ENCODE measurements around the gene SP140. TPM values are rescaled to one million over a fixed set of nuclear protein-coding genes. Genes with fewer than 3 reads are reported as not detected.

SP140 gene
- total and polyA plus RNA-seq, 2 of the 8 experiments (the other 6 are each of a cell fraction or from before 2014, with no cell fraction given): 0.23 to 1.3 TPM

DNA sequence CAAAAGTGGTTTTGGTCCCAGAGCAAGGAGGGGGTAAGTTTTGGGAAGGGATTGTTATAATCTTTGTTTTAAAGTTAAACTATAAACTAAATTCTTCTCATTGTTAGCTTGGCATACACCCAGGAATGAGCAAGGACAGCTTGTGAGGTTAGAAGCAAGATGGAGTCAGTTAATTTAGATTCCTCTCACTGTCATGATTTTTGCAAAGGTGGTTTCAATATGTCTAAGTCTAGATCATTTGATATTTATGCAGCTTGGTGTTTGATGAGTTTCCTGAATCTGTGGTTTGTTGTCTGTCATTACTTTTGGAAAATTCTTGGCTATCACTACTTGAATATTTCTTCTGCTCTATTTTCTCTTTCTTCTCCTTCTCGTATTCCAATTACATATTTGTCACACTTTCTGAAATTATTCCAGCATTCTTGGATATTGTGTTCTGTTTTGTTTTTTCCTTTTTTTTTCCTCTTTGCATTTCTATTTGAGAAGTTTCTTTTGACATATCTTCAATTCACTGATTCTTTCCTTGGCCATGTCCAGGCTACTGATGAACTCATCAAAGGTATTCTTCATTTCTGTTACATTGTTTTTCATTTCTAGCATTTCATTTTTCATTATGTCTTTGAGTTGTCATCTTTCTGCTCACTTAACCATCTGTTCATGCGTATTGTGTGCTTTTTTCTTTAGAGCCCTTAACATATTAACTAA is 5.1 kb downstream of the SP140 start:
- H3K56ac ChIP-seq (replicated peaks; ENCODE audit: insufficient read length, low read depth, low read length): no peak overlapping the region
- no peak overlapping the region for H4K5ac ChIP-seq (ENCODE audit: insufficient read length, low read depth, low read length)
- no peak overlapping the region for H2BK15ac ChIP-seq (ENCODE audit: low read length)
- ChIA-PET CTCF (ENCODE audit: partially characterized antibody) (interaction anchor here (0.9 kb wide), 1 partner anchor 68 kb away, joined by 3 read pairs; no protein-coding TSS in a partner anchor), POLR2A (ENCODE audit: partially characterized antibody) (no interaction called here)
- H3K79me2 ChIP-seq (ENCODE audit: control insufficient read depth in 1 of 2, insufficient read depth in 2 of 2, low read length in 2 of 2): no peaks in the 10 kb centered on the region
- 90% methylated on average over 2 of the region's 2 CpGs; no CpG with 5 or more reads in 1 of the 2 experiments for WGBS, 2 experiments (ENCODE audit: extremely low coverage in 1 of 2, insufficient coverage in 1 of 2, insufficient read length in 1 of 2, insufficient replicate concordance in 2 of 2, low coverage in 1 of 2, low lambda C conversion rate in 2 of 2, missing lambda C conversion rate in 1 of 2)
- H3K27me3 ChIP-seq (replicated peaks in 1 of 4; ENCODE audit: control insufficient read depth in 3 of 4, extremely low read depth in 1 of 4, insufficient read depth in 3 of 4, low read length in 3 of 4): no peaks in the 10 kb centered on the region
- H2BK120ac ChIP-seq (replicated peaks; ENCODE audit: low read depth, low read length): no peak overlapping the region
- H4K91ac ChIP-seq (replicated peaks; ENCODE audit: insufficient read length, low read length): no peak overlapping the region
- no peaks in the 10 kb centered on the region for H3K23me2 ChIP-seq (ENCODE audit: low read depth, low read length)
- no peak for FAIRE-seq
- no peak overlapping the region for H3K14ac ChIP-seq (ENCODE audit: insufficient read length)
- no peaks in the 10 kb centered on the region; a peak in 1 of 4 replicates for H3K9me3 ChIP-seq (ENCODE audit: insufficient read depth in 2 of 2, low read depth in 1 of 2, low read length in 1 of 2)
- no peak overlapping the region for H3K4ac ChIP-seq (replicated peaks; ENCODE audit: insufficient read length, low read depth, low read length)
- no peak overlapping the region for H2BK20ac ChIP-seq (ENCODE audit: low read length)
- H3K4me2 ChIP-seq (ENCODE audit: insufficient read depth in 1 of 2, low read depth in 2 of 2, low read length in 2 of 2): no peak overlapping the region
- H2BK12ac ChIP-seq (ENCODE audit: low read depth, low read length): no peak overlapping the region
- no peak overlapping the region for H4K8ac ChIP-seq (ENCODE audit: extremely low read depth, insufficient read depth, low read length)
- H3K9ac ChIP-seq (replicated peaks in 1 of 4; ENCODE audit: extremely low read depth in 1 of 4, low read depth in 3 of 4, low read length in 3 of 4): no peak overlapping the region
- no peak overlapping the region for H3K4me3 ChIP-seq (ENCODE audit: extremely low read depth in 1 of 4, insufficient read depth in 2 of 4, low read depth in 3 of 4, low read length in 4 of 4)
- H3K27ac ChIP-seq (ENCODE audit: low read depth, low read length): no peak overlapping the region
- no peak overlapping the region for H3K23ac ChIP-seq (ENCODE audit: insufficient read length)
- no peak for DNase-seq (ENCODE audit: low read depth in 1 of 2, low spot score in 2 of 2)
- peak overlapping the region; percentile 2; the same call in 1 of the 2 replicates for H2BK5ac ChIP-seq (ENCODE audit: low read depth, low read length)
- H3K79me1 ChIP-seq (ENCODE audit: low read depth, low read length): no peaks in the 10 kb centered on the region
- no peak overlapping the region for H2AFZ ChIP-seq (ENCODE audit: low read length)
- H3K4me1 ChIP-seq (replicated peaks in 1 of 4; ENCODE audit: control insufficient read depth in 3 of 4, insufficient read depth in 4 of 4, low read length in 3 of 4): peaks cover 0 to 3% (median 0%) of the 10 kb centered on the region in 4 experiments; a peak in 1 of 7 replicates
- no peak overlapping the region for H3K18ac ChIP-seq (ENCODE audit: extremely low read depth, low read length)
- H2AK5ac ChIP-seq (ENCODE audit: low read depth, low read length): no peak overlapping the region
- no peaks in the 10 kb centered on the region; a peak in 1 of 8 replicates for H3K36me3 ChIP-seq (ENCODE audit: control insufficient read depth in 2 of 4, insufficient read depth in 4 of 4, low read length in 3 of 4)
- no peaks in the 10 kb centered on the region for H4K20me1 ChIP-seq (replicated peaks in 1 of 2; ENCODE audit: control insufficient read depth in 1 of 2, insufficient read depth in 2 of 2, low read length in 2 of 2)
- TF ChIP-seq RAD21 (IDR thresholded peaks at IDR 0.05 in 1 of 2, conservative IDR thresholded peaks at IDR 0.05 in 1 of 2; ENCODE audit: low read depth in 2 of 2, low read length in 2 of 2): no peak
- no peak for TF ChIP-seq CREB1 (IDR thresholded peaks at IDR 0.05)
- TF ChIP-seq, protein P1, sequence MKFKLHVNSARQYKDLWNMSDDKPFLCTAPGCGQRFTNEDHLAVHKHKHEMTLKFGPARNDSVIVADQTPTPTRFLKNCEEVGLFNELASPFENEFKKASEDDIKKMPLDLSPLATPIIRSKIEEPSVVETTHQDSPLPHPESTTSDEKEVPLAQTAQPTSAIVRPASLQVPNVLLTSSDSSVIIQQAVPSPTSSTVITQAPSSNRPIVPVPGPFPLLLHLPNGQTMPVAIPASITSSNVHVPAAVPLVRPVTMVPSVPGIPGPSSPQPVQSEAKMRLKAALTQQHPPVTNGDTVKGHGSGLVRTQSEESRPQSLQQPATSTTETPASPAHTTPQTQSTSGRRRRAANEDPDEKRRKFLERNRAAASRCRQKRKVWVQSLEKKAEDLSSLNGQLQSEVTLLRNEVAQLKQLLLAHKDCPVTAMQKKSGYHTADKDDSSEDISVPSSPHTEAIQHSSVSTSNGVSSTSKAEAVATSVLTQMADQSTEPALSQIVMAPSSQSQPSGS (IDR thresholded peaks at IDR 0.05; ENCODE audit: low read length): no peak
- TF ChIP-seq, protein P2, sequence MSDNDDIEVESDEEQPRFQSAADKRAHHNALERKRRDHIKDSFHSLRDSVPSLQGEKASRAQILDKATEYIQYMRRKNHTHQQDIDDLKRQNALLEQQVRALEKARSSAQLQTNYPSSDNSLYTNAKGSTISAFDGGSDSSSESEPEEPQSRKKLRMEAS (IDR thresholded peaks at IDR 0.05): no peak
